ENCODE measurements around the gene GLUD2.

- TF ChIP-seq EZH2 (IDR thresholded peaks at IDR 0.05; ENCODE audit: borderline replicate concordance, low read length): no peak
- no peak for TF ChIP-seq CTCF (IDR thresholded peaks at IDR 0.05; ENCODE audit: low read length)
Measured at GRCh38 chrX:121014826-121015225, 32.6 kb upstream of the GLUD2 start.
